Neutrophil (primary cell): ENCODE measurements around the gene CFAP74.

Experiments used
- H3K27ac ChIP-seq: fragments of 200-600 bp; sonication (generic); 2 replicates; pipeline ENCODE4 v1.5.1; 2016; ENCODE audit warnings: mild to moderate bottlenecking, moderate library complexity
- H3K27me3 ChIP-seq: fragments of 200-600 bp; sonication (generic); 2 replicates; pipeline ENCODE4 v1.6.0; 2016; ENCODE audit warnings: mild to moderate bottlenecking
- H3K36me3 ChIP-seq: fragments of 200-600 bp; sonication (generic); 2 replicates; pipeline ENCODE4 v1.5.1; 2017
- H3K4me1 ChIP-seq, 2 experiments: fragments of 200-600 bp in 1 of 2; sonication (generic) in 1 of 2; 1 replicate in 1 of 2; 2 replicates in 1 of 2; pipeline versions ENCODE4 v1.5.1 to v1.6.1; 2013 to 2016; ENCODE audit warnings: low read depth in 1 of 2, low read length in 1 of 2, mild to moderate bottlenecking in 1 of 2, moderate library complexity in 1 of 2; ENCODE audit not compliant: control insufficient read depth in 1 of 2, insufficient read depth in 1 of 2
- H3K4me3 ChIP-seq, 2 experiments: fragments of 200-600 bp in 1 of 2; sonication (generic) in 1 of 2; 1 replicate in 1 of 2; 2 replicates in 1 of 2; pipeline ENCODE4 v1.5.1; 2013 to 2016; ENCODE audit warnings: low read depth in 1 of 2, low read length in 1 of 2, mild to moderate bottlenecking in 1 of 2, moderate library complexity in 1 of 2
- H3K9me3 ChIP-seq: fragments of 200-600 bp; sonication (generic); 2 replicates; pipeline ENCODE4 v1.5.1; 2016
- CTCF ChIP-seq: fragments of 200-600 bp; sonication (generic); IDR thresholded peaks from 2 replicates; pipeline ENCODE4 v1.5.1; 2016; ENCODE audit warnings: antibody characterized with exemption

CFAP74 gene

GRCh38 chr1:2028870-2029560, 25.4 kb upstream of the CFAP74 start:
- H3K4me1 ChIP-seq, result peaks cover 0 to 8% of the 10 kb centered on the region in 2 experiments
- H3K9me3 ChIP-seq, result no peaks in the 10 kb centered on the region
- no peak overlapping the region for H3K27ac ChIP-seq
- H3K27me3 ChIP-seq, result peaks cover 27% of the 10 kb centered on the region
- no peak overlapping the region for H3K4me3 ChIP-seq
- no peak for TF ChIP-seq CTCF
- H3K36me3 ChIP-seq, result no peaks in the 10 kb centered on the region

- Histone ChIP-seq H3K9me3 (no peaks in the 10 kb centered on the region), H3K4me1 (peaks cover 0 to 8% of the 10 kb centered on the region in 2 experiments), H3K36me3 (no peaks in the 10 kb centered on the region), H3K4me3 (no peak overlapping the region), H3K27ac (no peak overlapping the region), H3K27me3 (peaks cover 32% of the 10 kb centered on the region)
- no peak for TF ChIP-seq CTCF
These were observed 24.5 kb upstream of the CFAP74 start for GRCh38 chr1:2027961-2028583.

- Histone ChIP-seq H3K27ac (no peak overlapping the region), H3K9me3 (no peaks in the 10 kb centered on the region), H3K27me3 (peaks cover 52% of the 10 kb centered on the region), H3K4me1 (peaks cover 0 to 8% of the 10 kb centered on the region in 2 experiments), H3K4me3 (no peak overlapping the region), H3K36me3 (no peaks in the 10 kb centered on the region)
- no peak for TF ChIP-seq CTCF
These were observed 21.9 kb upstream of the CFAP74 start for GRCh38 chr1:2025491-2025981.

GRCh38 chr1:2024887-2025286, 21.3 kb upstream of the CFAP74 start:
- TF ChIP-seq CTCF, result no peak
- H3K27me3 ChIP-seq, result peaks cover 59% of the 10 kb centered on the region
- H3K9me3 ChIP-seq, result no peaks in the 10 kb centered on the region
- no peak overlapping the region for H3K27ac ChIP-seq
- no peaks in the 10 kb centered on the region for H3K36me3 ChIP-seq
- H3K4me3 ChIP-seq, result no peak overlapping the region
- peaks cover 0 to 8% of the 10 kb centered on the region in 2 experiments for H3K4me1 ChIP-seq

- Histone ChIP-seq H3K4me3 (no peak overlapping the region), H3K27me3 (peaks cover 63% of the 10 kb centered on the region), H3K4me1 (peaks cover 0 to 8% of the 10 kb centered on the region in 2 experiments), H3K36me3 (no peaks in the 10 kb centered on the region), H3K9me3 (no peaks in the 10 kb centered on the region), H3K27ac (no peak overlapping the region)
- no peak for TF ChIP-seq CTCF
These were observed 20.9 kb upstream of the CFAP74 start for GRCh38 chr1:2024451-2024850.
